Ovary (tissue), 3 donors: ENCODE data around the gene CCR2.

Experiments used
- CTCF ChIP-seq, 3 donors: fragments of 450-650 bp in 2 of 3; fragments of 200-600 bp in 1 of 3; IDR thresholded peaks; one replicate each; pipeline versions ENCODE4 v1.5.1 to v1.8.0; 2016 to 2022; ENCODE audit warnings: antibody characterized with exemption in 3 of 3, mild to moderate bottlenecking in 1 of 3
- POLR2A ChIP-seq: fragments of 450-650 bp; IDR thresholded peaks from one replicate; pipeline ENCODE4 v1.6.1; 2017; ENCODE audit warnings: antibody characterized with exemption, mild to moderate bottlenecking, moderate library complexity
- donor health status: DM: no; HTN: no; CAD: no.

GRCh38 chr3:46378426-46378942 is 24.6 kb downstream of the CCR2 start:
- no peak for TF ChIP-seq CTCF (IDR thresholded peaks at IDR 0.05)
- no peak for TF ChIP-seq POLR2A
